Mucosa of descending colon (tissue), 3 donors: ENCODE measurements around the gene WIZ. TPM values are rescaled to one million over a fixed set of nuclear protein-coding genes. Genes with fewer than 3 reads are reported as not detected.

Experiments
- ATAC-seq: fragments of 200-7000 bp; cut with Tn5 transposase; one replicate; pipeline ENCODE4 v1.9.1; 2020; ENCODE audit warnings: mild to moderate bottlenecking, moderate library complexity
- DNase-seq, 3 donors: peaks; one replicate each; pipeline ENCODE4 v3.0.0-alpha.2; 2020
- H3K36me3 ChIP-seq: fragments of 200-600 bp; one replicate; pipeline ENCODE4 v1.8.0; 2021; ENCODE audit warnings: low read depth, mild to moderate bottlenecking
- H3K4me1 ChIP-seq: fragments of 200-600 bp; one replicate; pipeline ENCODE4 v1.8.0; 2021; ENCODE audit warnings: low read depth, mild to moderate bottlenecking
- H3K4me3 ChIP-seq: fragments of 200-600 bp; one replicate; pipeline ENCODE4 v1.8.0; 2021; ENCODE audit warnings: mild to moderate bottlenecking
- H3K9me3 ChIP-seq: fragments of 200-600 bp; one replicate; pipeline ENCODE4 v1.8.0; 2021; ENCODE audit warnings: mild to moderate bottlenecking
- CTCF ChIP-seq: fragments of 200-600 bp; IDR thresholded peaks from one replicate; pipeline ENCODE4 v1.8.0; 2022; ENCODE audit warnings: antibody characterized with exemption, mild to moderate bottlenecking
- intact Hi-C, 2 donors: fragments of 100-400 bp; cut with DNase I in 1 of 2; cut with micrococcal nuclease in 1 of 2; formaldehyde crosslinking; loops; one replicate each; pipeline versions ENCODE4 v1.11.0 to v1.11.1; 2022; cut with DNase I, micrococcal nuclease
- total RNA-seq, 3 donors: library from RNA; stranded (reverse); fragmentation: NEBNext Ultra II Directional in 2 of 3; extraction: Animal tissue kit (Norgen Biotek cat#: 25700) in 2 of 3; gene quantifications; one replicate each; pipeline versions ENCODE4 v1.2.1 to v1.2.4, GENCODE V29; 2021 to 2023
- donor health status: DM: no; HTN: no; CAD: no; lungs with moderate emphysema.
- donor health status: DM: no; HTN: no; CAD: no.
- donor health status: DM: no; HTN: yes; CAD: no.

The WIZ gene
- total RNA-seq, 3 donors from 2014 or later = 26.7 to 39.9 (median 28.1) TPM

GRCh38 chr19:15442142-15442920 lies 7.4 kb downstream of the WIZ start:
- H3K9me3 ChIP-seq = no peaks in the 10 kb centered on the region
- H3K4me1 ChIP-seq = no peaks in the 10 kb centered on the region
- TF ChIP-seq CTCF = no peak
- intact Hi-C loops = no loop called here
- ATAC-seq (no peak), DNase-seq (no peak)
- no peak overlapping the region for H3K4me3 ChIP-seq
- H3K36me3 ChIP-seq = no peaks in the 10 kb centered on the region

GRCh38 chr19:15441317-15441716 lies 8.4 kb downstream of the WIZ start:
- no peak for ATAC-seq
- intact Hi-C loops = no loop called here
- no peaks in the 10 kb centered on the region for H3K36me3 ChIP-seq
- no peaks in the 10 kb centered on the region for H3K4me1 ChIP-seq
- no peak for DNase-seq
- no peak for TF ChIP-seq CTCF
- no peaks in the 10 kb centered on the region for H3K9me3 ChIP-seq
- no peak overlapping the region for H3K4me3 ChIP-seq

- Histone ChIP-seq H3K4me1 (no peaks in the 10 kb centered on the region), H3K4me3 (no peak overlapping the region), H3K36me3 (no peaks in the 10 kb centered on the region), H3K9me3 (no peaks in the 10 kb centered on the region)
- ATAC-seq = no peak
- intact Hi-C loops = no loop called here
- no peak for DNase-seq
- TF ChIP-seq CTCF = no peak
Observed at GRCh38 chr19:15439821-15440641, 9.7 kb downstream of the WIZ start.

- Histone ChIP-seq H3K9me3 (no peaks in the 10 kb centered on the region), H3K36me3 (no peaks in the 10 kb centered on the region), H3K4me1 (no peaks in the 10 kb centered on the region), H3K4me3 (no peak overlapping the region)
- DNase-seq (no peak), ATAC-seq (no peak)
- no peak for TF ChIP-seq CTCF
- intact Hi-C loops = no loop called here
Observed at GRCh38 chr19:15439078-15439799, 10.5 kb downstream of the WIZ start.

- Histone ChIP-seq H3K36me3 (no peaks in the 10 kb centered on the region), H3K4me3 (no peak overlapping the region), H3K4me1 (peaks cover 1% of the 10 kb centered on the region), H3K9me3 (no peaks in the 10 kb centered on the region)
- intact Hi-C loops = no loop called here
- TF ChIP-seq CTCF = no peak
- no peak for ATAC-seq
- DNase-seq = no peak
Observed at GRCh38 chr19:15438577-15438976, 11.2 kb downstream of the WIZ start.
